Loucy (cell line): ENCODE data around the gene MACROH2A2.

Experiments
- H2AFZ ChIP-seq: fragments of 200-600 bp; sonication (generic); 2 replicates; pipeline ENCODE4 v1.6.0; 2016; ENCODE audit warnings: antibody characterized with exemption, mild to moderate bottlenecking, low read length, moderate library complexity
- H3F3A ChIP-seq: fragments of 200-600 bp; 2 replicates; pipeline ENCODE4 v1.6.0; 2016; ENCODE audit warnings: antibody characterized with exemption, low read depth, mild to moderate bottlenecking
- H3K27me3 ChIP-seq: fragments of 200-600 bp; sonication (generic); 2 replicates; pipeline ENCODE4 v1.6.1; 2014; ENCODE audit warnings: low read length, mild to moderate bottlenecking; ENCODE audit not compliant: insufficient read depth, poor library complexity, severe bottlenecking
- H3K36me3 ChIP-seq: fragments of 200-600 bp; sonication (generic); 2 replicates; pipeline ENCODE4 v1.6.1; 2016; ENCODE audit warnings: low read length; ENCODE audit not compliant: insufficient read depth
- H3K4me1 ChIP-seq: fragments of 200-600 bp; sonication (generic); 2 replicates; pipeline ENCODE4 v1.5.1; 2014; ENCODE audit warnings: low read length, mild to moderate bottlenecking; ENCODE audit not compliant: insufficient read depth, poor library complexity, severe bottlenecking
- H3K4me2 ChIP-seq: fragments of 200-600 bp; sonication (generic); 2 replicates; pipeline ENCODE4 v1.6.0; 2014; ENCODE audit warnings: antibody characterized with exemption, low read length, low read depth, mild to moderate bottlenecking; ENCODE audit not compliant: poor library complexity, severe bottlenecking
- H3K4me3 ChIP-seq: fragments of 200-600 bp; sonication (generic); 2 replicates; pipeline ENCODE4 v1.5.1; 2014; ENCODE audit warnings: low read length, mild to moderate bottlenecking, mixed read lengths; ENCODE audit not compliant: poor library complexity, severe bottlenecking
- H3K79me2 ChIP-seq: fragments of 200-600 bp; sonication (generic); 2 replicates; pipeline ENCODE4 v1.6.1; 2014; ENCODE audit warnings: low read length; ENCODE audit not compliant: insufficient read depth
- H3K9ac ChIP-seq: fragments of 200-600 bp; sonication (generic); 2 replicates; pipeline ENCODE4 v1.6.0; 2014; ENCODE audit warnings: mild to moderate bottlenecking, low read depth, low read length, moderate library complexity; ENCODE audit not compliant: poor library complexity, severe bottlenecking
- H3K9me2 ChIP-seq: fragments of 200-600 bp; sonication (generic); replicated peaks from 2 replicates; pipeline ENCODE4 v1.6.1; 2016; ENCODE audit warnings: low read depth, low read length, mixed read lengths
- H3K9me3 ChIP-seq: fragments of 200-600 bp; sonication (generic); 2 replicates; pipeline ENCODE4 v1.6.1; 2014; ENCODE audit warnings: mild to moderate bottlenecking, antibody characterized with exemption, low read length, low read depth; ENCODE audit not compliant: insufficient read depth
- H4K20me1 ChIP-seq: fragments of 200-600 bp; sonication (generic); 2 replicates; pipeline ENCODE4 v1.6.0; 2014; ENCODE audit warnings: antibody characterized with exemption, low read length, mild to moderate bottlenecking; ENCODE audit not compliant: insufficient read depth, poor library complexity, severe bottlenecking
- CTCF ChIP-seq: fragments of 200-600 bp; sonication (generic); conservative IDR thresholded peaks from 2 replicates; pipeline ENCODE4 v1.5.1; 2014; ENCODE audit warnings: mild to moderate bottlenecking, antibody characterized with exemption, low read length
- EZH2phosphoT487 ChIP-seq: fragments of 200-600 bp; IDR thresholded peaks from 2 replicates; pipeline ENCODE4 v1.6.1; 2018; ENCODE audit warnings: antibody characterized with exemption, mild to moderate bottlenecking, moderate library complexity, borderline replicate concordance

The MACROH2A2 gene

GRCh38 chr10:70117646-70118045 is 65.0 kb downstream of the MACROH2A2 start:
- H2AFZ ChIP-seq, result no peak overlapping the region
- H3K9me3 ChIP-seq, result no peaks in the 10 kb centered on the region
- H3K27me3 ChIP-seq, result no peaks in the 10 kb centered on the region
- no peaks in the 10 kb centered on the region for H3K36me3 ChIP-seq
- TF ChIP-seq EZH2phosphoT487, result no peak
- no peak for TF ChIP-seq CTCF
- no peaks in the 10 kb centered on the region for H3K79me2 ChIP-seq
- H3K4me3 ChIP-seq, result no peak overlapping the region
- no peaks in the 10 kb centered on the region for H3F3A ChIP-seq
- no peaks in the 10 kb centered on the region for H3K9me2 ChIP-seq
- no peak overlapping the region for H3K4me2 ChIP-seq
- no peak overlapping the region for H3K9ac ChIP-seq
- peaks cover 4% of the 10 kb centered on the region for H3K4me1 ChIP-seq
- no peaks in the 10 kb centered on the region for H4K20me1 ChIP-seq

GRCh38 chr10:70118196-70118595 is 65.5 kb downstream of the MACROH2A2 start:
- no peaks in the 10 kb centered on the region for H3K9me2 ChIP-seq
- no peak overlapping the region for H2AFZ ChIP-seq
- H3K36me3 ChIP-seq, result no peaks in the 10 kb centered on the region
- no peaks in the 10 kb centered on the region for H3F3A ChIP-seq
- TF ChIP-seq CTCF (no peak), EZH2phosphoT487 (no peak)
- H4K20me1 ChIP-seq, result no peaks in the 10 kb centered on the region
- H3K4me1 ChIP-seq, result peaks cover 6% of the 10 kb centered on the region
- no peak overlapping the region for H3K4me2 ChIP-seq
- no peaks in the 10 kb centered on the region for H3K27me3 ChIP-seq
- no peak overlapping the region for H3K4me3 ChIP-seq
- H3K9ac ChIP-seq, result no peak overlapping the region
- H3K79me2 ChIP-seq, result no peaks in the 10 kb centered on the region
- H3K9me3 ChIP-seq, result no peaks in the 10 kb centered on the region

- H3K4me3 ChIP-seq, result no peak overlapping the region
- H2AFZ ChIP-seq, result no peak overlapping the region
- H3K36me3 ChIP-seq, result no peaks in the 10 kb centered on the region
- H3K4me2 ChIP-seq, result no peak overlapping the region
- no peaks in the 10 kb centered on the region for H3K27me3 ChIP-seq
- no peaks in the 10 kb centered on the region for H3K9me2 ChIP-seq
- no peak overlapping the region for H3K9ac ChIP-seq
- no peaks in the 10 kb centered on the region for H3K9me3 ChIP-seq
- TF ChIP-seq EZH2phosphoT487 (no peak), CTCF (no peak)
- H3F3A ChIP-seq, result no peaks in the 10 kb centered on the region
- no peaks in the 10 kb centered on the region for H3K79me2 ChIP-seq
- H4K20me1 ChIP-seq, result no peaks in the 10 kb centered on the region
- H3K4me1 ChIP-seq, result peaks cover 6% of the 10 kb centered on the region
These were observed 66.6 kb downstream of the MACROH2A2 start for GRCh38 chr10:70119197-70119596.
